Stimulated activated CD4-positive, alpha-beta T cell treated with anti-CD3 and anti-CD28 coated beads, Interleukin-4, amount 100 ng/mL, for 24 hours (primary cell): ENCODE results near the gene CLEC2L.

Experiments
- DNase-seq: peaks from one replicate; pipeline ENCODE4 v3.0.0-alpha.2; 2020

Gene CLEC2L

DNA sequence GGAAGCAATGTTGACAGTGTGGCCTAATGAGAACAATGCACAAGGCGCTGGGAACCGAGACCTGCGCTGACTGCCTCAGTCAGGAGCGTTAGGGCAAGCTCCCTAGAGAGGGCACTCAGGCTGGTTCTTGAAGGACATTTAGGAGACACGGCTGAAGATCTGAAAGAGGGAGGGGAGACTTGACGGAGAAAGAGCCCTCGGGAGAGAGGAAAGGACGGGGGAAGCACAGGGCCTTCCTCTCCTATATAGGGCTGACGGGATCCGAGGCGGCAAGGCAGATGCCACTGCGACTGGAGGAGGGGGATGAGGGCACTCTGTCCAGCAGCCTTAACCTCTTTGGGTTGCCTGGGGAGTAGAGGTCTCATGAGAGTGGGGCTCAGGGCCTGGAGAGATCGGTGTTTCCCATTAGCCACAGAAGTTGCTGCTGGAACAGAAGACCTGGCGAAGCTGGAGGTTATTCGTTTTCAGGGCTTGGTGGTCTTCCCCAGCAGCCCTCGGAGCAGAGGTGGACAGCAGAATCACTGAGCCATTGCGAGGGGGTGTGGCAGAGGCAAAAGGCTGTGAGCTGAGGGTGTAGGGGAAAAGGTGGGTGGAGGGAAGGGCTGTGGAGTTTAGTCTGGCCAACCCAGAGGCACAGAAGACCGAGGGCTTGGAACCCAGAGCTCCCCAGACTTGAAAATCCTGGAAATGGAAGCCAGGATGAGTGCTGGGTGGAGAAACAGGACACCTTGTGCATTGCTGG lies 36.0 kb downstream of the CLEC2L start:
- no peak for DNase-seq

DNA sequence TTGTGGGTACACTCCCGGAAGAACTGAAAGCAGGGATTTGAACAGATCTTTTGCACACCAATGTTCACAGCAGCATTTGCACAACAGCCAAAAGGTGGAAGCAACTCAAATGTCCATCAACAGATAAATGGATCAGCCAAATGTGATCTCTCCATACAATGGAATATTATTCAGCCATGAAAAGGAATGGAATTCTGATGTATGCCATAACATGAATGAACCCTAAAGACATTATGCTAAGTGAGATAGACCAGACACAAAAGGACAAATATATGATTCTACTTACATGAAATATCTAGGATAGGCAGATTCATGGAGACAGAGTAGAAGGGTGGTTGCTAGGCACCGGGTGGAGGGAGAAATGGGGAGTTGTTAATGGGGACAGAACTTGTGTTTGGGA lies 36.7 kb downstream of the CLEC2L start:
- DNase-seq = no peak

- no peak for DNase-seq
Measured at GRCh38 chr7:139560678-139561077, 37.2 kb downstream of the CLEC2L start.

DNA sequence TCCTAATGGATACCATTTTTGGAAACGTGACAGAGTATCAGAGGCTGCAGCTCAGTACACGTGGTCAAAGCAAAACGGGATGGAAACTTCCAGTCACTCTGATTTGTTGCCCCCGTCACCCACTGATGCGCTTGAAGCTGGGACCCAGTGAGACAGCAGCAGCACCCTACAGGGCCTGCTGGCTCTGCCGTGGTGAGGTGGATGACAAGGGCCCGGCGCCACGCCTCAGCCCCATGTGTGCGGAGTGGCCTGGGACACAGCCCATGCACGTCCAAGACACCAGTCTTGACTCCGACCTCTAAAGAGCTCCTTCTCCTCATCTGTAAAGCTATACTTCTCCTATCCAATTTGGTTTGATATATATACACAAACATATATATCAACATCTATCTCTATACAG lies 39.0 kb downstream of the CLEC2L start:
- no peak for DNase-seq

DNA sequence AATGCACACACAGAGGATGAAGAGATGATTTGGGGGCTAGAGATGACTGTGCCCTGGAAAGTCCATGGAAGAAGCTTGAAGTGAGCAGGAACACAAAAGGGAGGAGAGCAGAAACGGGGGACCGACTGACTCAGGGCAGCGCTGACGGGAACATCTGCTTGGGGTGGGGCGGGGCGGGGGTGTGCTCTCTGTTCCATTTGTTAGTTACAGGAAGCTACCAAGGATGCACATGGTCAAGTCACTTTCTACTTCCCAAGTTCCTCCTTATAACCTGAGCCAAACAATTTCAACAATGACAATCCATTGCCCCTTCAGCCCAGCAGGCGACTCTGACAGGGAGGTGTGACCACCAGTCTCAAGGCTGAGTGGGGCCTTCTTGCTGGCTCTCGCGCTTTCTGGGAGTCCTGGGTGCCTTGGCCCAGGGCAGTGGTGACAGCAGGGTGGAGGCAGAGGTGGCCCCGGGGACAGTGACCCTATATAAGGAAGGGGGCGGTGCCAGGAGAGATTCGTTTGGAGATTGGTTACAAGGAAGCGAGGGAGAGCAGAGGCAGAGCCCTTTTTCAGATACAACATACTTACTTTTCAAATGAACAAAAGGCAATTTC lies 39.6 kb downstream of the CLEC2L start:
- DNase-seq = no peak

DNA sequence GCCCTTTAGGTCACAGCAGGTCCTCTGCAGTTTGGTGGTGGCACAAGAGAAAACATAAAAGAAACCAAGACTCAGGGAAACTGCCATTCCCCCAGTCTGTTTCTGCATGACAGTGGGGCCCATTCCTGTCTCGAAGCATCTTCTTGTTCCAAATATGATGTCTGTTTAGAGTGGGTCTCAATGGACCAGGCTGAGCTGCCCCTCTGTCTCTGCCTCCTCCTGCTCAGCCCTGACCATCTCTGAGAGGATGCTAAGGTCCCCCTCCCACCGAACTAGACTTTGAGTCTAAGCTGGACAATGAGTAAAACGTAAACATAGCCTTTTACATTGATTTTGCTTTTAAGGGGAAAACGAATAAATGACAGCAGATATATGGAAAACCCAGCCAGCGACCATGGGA lies 40.4 kb downstream of the CLEC2L start:
- DNase-seq = no peak

DNA sequence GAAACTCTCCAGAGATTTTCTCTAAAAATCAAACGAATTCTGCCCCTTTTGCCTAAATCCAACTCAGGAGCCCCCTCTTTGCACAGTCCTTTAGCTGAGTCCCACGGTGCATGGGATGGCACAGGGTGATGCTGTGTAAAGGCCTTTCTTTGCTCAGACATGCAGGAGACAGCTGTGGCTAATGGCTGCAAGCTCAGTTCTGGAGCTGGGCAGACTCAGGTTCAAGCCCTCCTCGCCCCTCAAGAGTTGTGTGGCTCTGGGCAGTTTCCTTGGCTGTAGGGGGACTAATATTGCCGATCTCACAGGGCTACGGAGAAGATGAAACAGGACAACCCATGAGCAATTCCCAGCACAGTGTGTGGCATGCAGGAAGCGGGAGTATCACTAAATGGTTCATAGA lies 42.6 kb downstream of the CLEC2L start:
- no peak for DNase-seq

GRCh38 chr7:139566736-139567646 lies 43.5 kb downstream of the CLEC2L start:
- no peak for DNase-seq

GRCh38 chr7:139567647-139568345 lies 44.3 kb downstream of the CLEC2L start:
- DNase-seq = no peak

- no peak for DNase-seq
Measured at GRCh38 chr7:139568346-139568675, 44.8 kb downstream of the CLEC2L start.

DNA sequence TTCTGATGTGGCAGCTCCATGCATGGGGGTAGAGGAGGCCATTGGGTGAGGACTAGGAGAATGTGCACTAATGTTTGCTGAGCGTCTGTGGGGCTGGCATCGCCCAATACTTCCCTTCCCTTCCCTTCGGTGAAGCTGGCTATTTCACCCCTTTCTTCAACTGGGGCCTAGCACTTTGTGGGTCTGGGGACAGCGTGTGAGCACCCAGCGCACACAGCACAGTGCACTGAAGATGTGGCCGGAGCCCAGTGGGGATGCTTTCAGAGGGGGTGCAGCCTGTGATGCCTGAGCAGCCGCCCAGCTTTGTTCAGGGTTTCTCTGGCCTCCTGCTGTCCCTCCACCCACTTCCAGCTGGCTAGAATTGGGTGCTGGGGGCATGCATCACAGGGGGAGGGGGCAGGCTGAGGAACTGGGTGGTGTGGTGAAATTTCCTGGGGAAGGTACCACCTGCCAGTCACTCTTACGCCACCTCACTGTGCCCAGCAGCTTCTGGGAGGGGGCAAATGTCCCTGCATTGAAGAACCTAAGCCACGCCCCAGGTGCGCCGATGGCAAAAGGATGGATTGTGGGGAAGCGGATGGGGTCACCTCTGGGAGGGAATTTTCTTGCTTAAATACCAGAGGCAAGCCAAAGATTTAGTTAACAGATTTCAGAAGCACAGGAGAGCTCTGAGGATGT lies 45.5 kb downstream of the CLEC2L start:
- no peak for DNase-seq

DNA sequence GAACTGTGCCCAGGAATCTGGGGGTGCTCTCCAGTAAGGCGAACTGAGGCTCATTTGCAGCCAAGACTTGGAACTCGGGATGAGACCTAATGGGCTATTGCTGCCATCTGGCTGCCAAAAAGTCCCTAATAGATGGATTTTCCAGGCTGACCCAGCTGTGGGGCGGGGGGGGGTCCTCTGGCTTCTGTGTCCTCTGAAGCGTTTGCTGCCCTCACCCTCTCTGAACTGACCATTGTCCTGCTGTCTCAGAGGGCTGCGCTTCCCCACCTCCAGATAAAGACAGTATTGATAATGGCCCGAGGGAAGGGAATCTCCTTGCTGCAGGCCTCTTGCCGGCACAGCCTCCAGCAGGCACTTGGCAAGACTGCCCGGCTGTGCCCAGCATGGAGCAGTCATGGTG lies 46.6 kb downstream of the CLEC2L start:
- DNase-seq = no peak

- DNase-seq = no peak
Measured at GRCh38 chr7:139570626-139571025, 47.1 kb downstream of the CLEC2L start.

- no peak for DNase-seq
Measured at GRCh38 chr7:139571190-139571589, 47.7 kb downstream of the CLEC2L start.

GRCh38 chr7:139571651-139572050 lies 48.2 kb downstream of the CLEC2L start:
- DNase-seq = no peak

- DNase-seq = no peak
Measured at GRCh38 chr7:139572071-139572470, 48.6 kb downstream of the CLEC2L start.

DNA sequence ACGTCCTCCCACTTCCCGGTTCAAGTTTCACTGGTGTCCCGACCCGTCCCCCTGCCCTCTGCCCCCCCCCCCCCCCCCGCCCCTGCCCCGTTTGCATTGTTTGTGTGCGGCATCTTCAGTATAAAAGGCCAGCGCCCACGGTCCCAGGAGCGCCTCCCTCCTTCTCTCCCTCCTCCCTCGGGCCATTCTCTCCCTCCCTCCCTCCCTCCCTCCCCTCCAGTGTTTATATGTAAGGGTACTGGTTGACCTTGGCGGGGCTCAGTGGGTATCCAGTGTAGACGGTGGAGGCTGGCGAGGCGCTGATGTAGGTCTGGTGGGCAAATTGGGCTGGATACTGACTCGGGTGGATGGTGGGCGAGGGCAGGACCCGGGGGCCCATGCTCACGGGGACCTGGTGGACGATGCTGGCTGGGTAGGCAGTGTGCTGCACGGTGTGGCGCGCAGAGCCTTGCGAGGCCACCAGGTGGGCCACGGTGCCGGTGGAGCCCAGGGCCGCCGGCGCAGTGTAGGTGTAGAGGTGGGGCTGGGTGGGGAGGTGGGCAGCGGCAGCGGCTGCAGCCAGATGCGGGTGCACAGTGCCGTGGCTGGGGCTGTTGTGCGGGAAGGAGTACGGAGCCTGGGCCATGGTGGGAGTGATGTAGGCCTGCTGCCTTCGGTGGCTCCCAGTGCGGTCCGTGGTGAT lies 49.4 kb downstream of the CLEC2L start:
- no peak for DNase-seq

GRCh38 chr7:139573871-139574270 lies 50.4 kb downstream of the CLEC2L start:
- DNase-seq = no peak

GRCh38 chr7:139574618-139575337 lies 51.3 kb downstream of the CLEC2L start:
- DNase-seq = no peak

DNA sequence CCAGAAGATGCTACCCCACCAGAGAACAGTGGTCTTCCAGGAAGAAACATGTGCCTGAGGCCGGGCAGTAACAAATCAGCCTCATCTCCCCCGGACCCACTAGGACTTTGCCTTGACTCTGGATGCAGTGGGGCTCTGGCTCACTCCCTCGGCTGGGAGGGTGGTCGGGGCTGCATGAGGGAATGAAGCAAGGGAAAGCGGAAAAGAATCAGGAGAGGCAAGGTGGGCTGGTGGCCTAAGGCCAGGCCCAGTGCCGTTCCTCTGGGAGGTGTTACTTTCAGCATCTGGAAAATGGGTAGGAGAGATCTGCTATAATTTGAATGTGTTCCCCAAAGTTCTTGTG lies 51.8 kb downstream of the CLEC2L start:
- DNase-seq = no peak

DNA sequence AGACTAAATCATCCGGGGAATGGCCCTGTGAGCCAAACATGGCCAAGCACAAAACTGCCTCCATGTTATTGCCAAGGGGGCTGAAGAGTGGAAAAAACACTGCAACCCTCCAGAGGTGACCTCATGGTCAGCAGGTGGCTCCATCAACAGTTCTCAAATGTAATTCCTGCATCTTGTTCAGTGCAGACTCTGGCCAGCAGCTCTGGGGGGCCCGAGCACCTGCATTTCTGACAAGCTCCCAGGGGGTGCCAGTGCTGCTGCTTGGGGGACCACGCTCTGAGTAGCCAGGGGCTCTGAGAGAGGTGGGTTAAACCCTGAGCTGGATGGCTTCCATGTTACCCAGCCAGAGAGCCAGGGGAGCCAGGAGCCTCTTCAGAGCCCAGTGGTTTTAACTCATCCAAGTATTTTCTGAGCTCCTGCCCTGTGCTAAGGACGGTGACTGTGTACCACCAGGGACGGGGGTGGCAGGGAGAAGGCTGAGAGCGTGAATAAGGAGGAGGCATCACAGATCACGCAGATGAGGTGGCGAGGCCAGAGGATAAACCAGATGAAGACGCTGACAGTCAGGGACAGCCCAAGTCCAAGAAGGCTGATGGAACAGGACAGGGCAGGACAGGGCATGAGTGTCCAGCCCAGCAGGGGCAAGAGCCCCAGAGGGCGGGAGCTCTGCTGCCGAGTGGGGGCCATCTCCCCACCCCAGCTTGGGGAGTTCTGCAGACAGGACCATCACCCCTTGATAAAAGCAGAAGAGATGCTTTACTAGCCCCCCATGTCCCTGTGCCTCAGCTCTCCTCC lies 52.9 kb downstream of the CLEC2L start:
- no peak for DNase-seq
